SHP77 treated with DMSO at 0.1 percent for 48 hours (cell line): ENCODE results near the gene SNPH.

Experiments
- DNase-seq: peaks from one replicate; lab custom pipeline; 2025; lab: John Stamatoyannopoulos, UW

Gene SNPH

GRCh38 chr20:1325173-1326030 lies 59.3 kb downstream of the SNPH start:
- DNase-seq: peak; percentile 91

- no peak for DNase-seq
These were observed 60.2 kb downstream of the SNPH start for GRCh38 chr20:1326031-1326930.

- DNase-seq: no peak
These were observed 61.2 kb downstream of the SNPH start for GRCh38 chr20:1327241-1327653.

GRCh38 chr20:1327827-1328679 lies 62.0 kb downstream of the SNPH start:
- no peak for DNase-seq

GRCh38 chr20:1328680-1329330 lies 62.7 kb downstream of the SNPH start, which contains the start of gene SDCBP2:
TSS of gene SDCBP2 (minus strand) at chr20:1329139. CDS start at chr20:1320416, 8,723 bp downstream.
- no peak for DNase-seq

- DNase-seq: no peak
These were observed 64.2 kb downstream of the SNPH start for GRCh38 chr20:1330075-1330830.

GRCh38 chr20:1331101-1331500 lies 65.0 kb downstream of the SNPH start:
- no peak for DNase-seq

- DNase-seq: no peak
These were observed 65.8 kb downstream of the SNPH start for GRCh38 chr20:1331801-1332453.

- no peak for DNase-seq
These were observed 66.7 kb downstream of the SNPH start for GRCh38 chr20:1332749-1333300.

- no peak for DNase-seq
These were observed 67.6 kb downstream of the SNPH start for GRCh38 chr20:1333462-1334369.

- no peak for DNase-seq
These were observed 68.3 kb downstream of the SNPH start for GRCh38 chr20:1334370-1334731.

- no peak for DNase-seq
These were observed 68.7 kb downstream of the SNPH start for GRCh38 chr20:1334761-1335160.

GRCh38 chr20:1335961-1336698 lies 70.0 kb downstream of the SNPH start:
- no peak for DNase-seq

GRCh38 chr20:1336699-1337367 lies 70.7 kb downstream of the SNPH start:
- no peak for DNase-seq

GRCh38 chr20:1337441-1337840 lies 71.3 kb downstream of the SNPH start:
- no peak for DNase-seq

GRCh38 chr20:1338096-1338495 lies 72.0 kb downstream of the SNPH start:
- no peak for DNase-seq

- no peak for DNase-seq
These were observed 72.7 kb downstream of the SNPH start for GRCh38 chr20:1338801-1339200.
